Hepatocyte (in vitro differentiated cells): ENCODE results near the gene EEF1A2. TPM values are rescaled to one million over a fixed set of nuclear protein-coding genes. Genes with fewer than 3 reads are reported as not detected.

Experiments
- DNase-seq: peaks from one replicate; pipeline ENCODE4 v3.0.0-alpha.2; 2016; ENCODE audit warnings: low spot score
- H2AFZ ChIP-seq: fragments of 200-600 bp; sonication (generic); 2 replicates; pipeline ENCODE4 v1.6.0; 2016; ENCODE audit warnings: antibody characterized with exemption, mild to moderate bottlenecking
- H3K27ac ChIP-seq: fragments of 200-600 bp; sonication (generic); 2 replicates; pipeline ENCODE4 v1.5.1; 2016; ENCODE audit warnings: mild to moderate bottlenecking
- H3K27me3 ChIP-seq: fragments of 200-600 bp; sonication (generic); 2 replicates; pipeline ENCODE4 v1.6.1; 2016
- H3K36me3 ChIP-seq: fragments of 200-600 bp; sonication (generic); replicated peaks from 2 replicates; pipeline ENCODE4 v1.5.1; 2016; ENCODE audit warnings: low read depth; ENCODE audit not compliant: insufficient read depth
- H3K4me1 ChIP-seq: fragments of 200-600 bp; sonication (generic); 2 replicates; pipeline ENCODE4 v1.5.1; 2016; ENCODE audit warnings: mild to moderate bottlenecking, moderate library complexity; ENCODE audit not compliant: insufficient read depth
- H3K4me2 ChIP-seq: fragments of 200-600 bp; sonication (generic); 2 replicates; pipeline ENCODE4 v1.6.0; 2016
- H3K4me3 ChIP-seq: fragments of 200-600 bp; sonication (generic); 2 replicates; pipeline ENCODE4 v1.5.1; 2016; ENCODE audit warnings: mild to moderate bottlenecking
- H3K79me2 ChIP-seq: fragments of 200-600 bp; sonication (generic); 2 replicates; pipeline ENCODE4 v1.6.0; 2017; ENCODE audit warnings: mild to moderate bottlenecking
- H3K9me2 ChIP-seq: fragments of 200-600 bp; sonication (generic); replicated peaks from 2 replicates; pipeline ENCODE4 v1.6.0; 2017; ENCODE audit warnings: mild to moderate bottlenecking; ENCODE audit not compliant: insufficient read depth
- H3K9me3 ChIP-seq: fragments of 200-600 bp; sonication (generic); 2 replicates; pipeline ENCODE4 v1.5.1; 2016; ENCODE audit warnings: low read depth, mild to moderate bottlenecking
- H4K20me1 ChIP-seq: fragments of 200-600 bp; sonication (generic); 2 replicates; pipeline ENCODE4 v1.6.0; 2016; ENCODE audit warnings: mild to moderate bottlenecking; ENCODE audit not compliant: insufficient read depth, poor library complexity, severe bottlenecking
- EZH2 ChIP-seq: fragments of 200-600 bp; sonication (generic); IDR thresholded peaks from 2 replicates; pipeline ENCODE4 v1.6.1; 2016; ENCODE audit warnings: antibody characterized with exemption, mild to moderate bottlenecking, borderline replicate concordance
- EZH2phosphoT487 ChIP-seq: fragments of 200-600 bp; sonication (generic); IDR thresholded peaks from one replicate; pipeline ENCODE4 v1.6.1; 2018; ENCODE audit warnings: antibody characterized with exemption, mild to moderate bottlenecking, low read depth, moderate library complexity; ENCODE audit not compliant: unreplicated experiment, severe bottlenecking
- WGBS: methylation state at CpG from one replicate; pipeline ENCODE4 v1.1.6; 2016; ENCODE audit warnings: low lambda C conversion rate; ENCODE audit errors: missing lambda C conversion rate; 5-methylcytosine and 5-hydroxymethylcytosine counted together
- polyA plus RNA-seq: library from polyadenylated mRNA; unstranded; fragments of >200 nt; fragmentation: Nextera tagmentation; extraction: Ambion mirVana; gene quantifications from 2 replicates; pipeline ENCODE4 v1.2.1, GENCODE V29; 2016
- total RNA-seq: library from RNA; depleted of rRNA; stranded (reverse); fragments of >200 nt; gene quantifications from 2 replicates; pipeline ENCODE4 v1.2.3, GENCODE V29; 2014
- TF ChIP-seq, protein P1 (sequence below): fragments of 200-600 bp; sonication (generic); IDR thresholded peaks from 2 replicates; pipeline ENCODE4 v1.5.1; 2016; ENCODE audit warnings: antibody characterized with exemption, mild to moderate bottlenecking; ENCODE audit not compliant: poor library complexity

Gene EEF1A2
- total RNA-seq: 18.5 and 23.5 TPM in 2 replicates
- 12.0 and 14.8 TPM in 2 replicates for polyA plus RNA-seq

DNA sequence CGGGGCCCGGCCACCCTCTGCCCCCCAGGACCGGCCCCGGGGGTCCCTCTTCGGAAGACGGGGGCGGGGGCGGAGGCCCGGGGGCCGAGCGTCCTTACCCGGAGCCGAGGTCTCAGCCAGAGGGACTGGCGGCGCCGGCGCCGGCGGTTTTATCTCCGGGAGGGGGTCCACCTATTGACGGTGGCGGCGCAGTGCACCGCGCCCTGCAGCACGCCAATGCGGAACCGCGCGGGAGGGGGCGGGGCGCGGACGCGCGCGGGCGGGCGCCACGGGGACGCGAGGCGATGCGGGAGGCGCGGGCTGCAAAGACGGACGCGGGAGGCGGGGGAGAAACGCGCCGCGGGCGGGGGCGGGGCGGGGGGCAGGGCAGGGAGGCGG lies at the start of gene EEF1A2:
TSS of gene EEF1A2 (minus strand) at position 124 of the 378 bp plus-strand sequence. CDS start 1,320 bp downstream, outside the sequence.
- peak within 1 kb of the TSS; percentile 90 for H3K4me2 ChIP-seq
- WGBS: 2% methylated on average over 12 of the region's 58 CpGs
- peaks cover 8% of the 10 kb centered on the region for H3K4me1 ChIP-seq
- H4K20me1 ChIP-seq: no peaks in the 10 kb centered on the region
- peaks cover 26% of the 10 kb centered on the region for H3K27me3 ChIP-seq
- H3K9me2 ChIP-seq: no peaks in the 10 kb centered on the region
- H3K27ac ChIP-seq: no peak within 1 kb of the TSS
- no peaks in the 10 kb centered on the region for H3K79me2 ChIP-seq
- no peak within 1 kb of the TSS for H3K4me3 ChIP-seq
- TF ChIP-seq, protein P1, sequence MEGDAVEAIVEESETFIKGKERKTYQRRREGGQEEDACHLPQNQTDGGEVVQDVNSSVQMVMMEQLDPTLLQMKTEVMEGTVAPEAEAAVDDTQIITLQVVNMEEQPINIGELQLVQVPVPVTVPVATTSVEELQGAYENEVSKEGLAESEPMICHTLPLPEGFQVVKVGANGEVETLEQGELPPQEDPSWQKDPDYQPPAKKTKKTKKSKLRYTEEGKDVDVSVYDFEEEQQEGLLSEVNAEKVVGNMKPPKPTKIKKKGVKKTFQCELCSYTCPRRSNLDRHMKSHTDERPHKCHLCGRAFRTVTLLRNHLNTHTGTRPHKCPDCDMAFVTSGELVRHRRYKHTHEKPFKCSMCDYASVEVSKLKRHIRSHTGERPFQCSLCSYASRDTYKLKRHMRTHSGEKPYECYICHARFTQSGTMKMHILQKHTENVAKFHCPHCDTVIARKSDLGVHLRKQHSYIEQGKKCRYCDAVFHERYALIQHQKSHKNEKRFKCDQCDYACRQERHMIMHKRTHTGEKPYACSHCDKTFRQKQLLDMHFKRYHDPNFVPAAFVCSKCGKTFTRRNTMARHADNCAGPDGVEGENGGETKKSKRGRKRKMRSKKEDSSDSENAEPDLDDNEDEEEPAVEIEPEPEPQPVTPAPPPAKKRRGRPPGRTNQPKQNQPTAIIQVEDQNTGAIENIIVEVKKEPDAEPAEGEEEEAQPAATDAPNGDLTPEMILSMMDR: peak; percentile 14
- TF ChIP-seq EZH2phosphoT487: no peak
- TF ChIP-seq EZH2: no peak
- H3K9me3 ChIP-seq: no peaks in the 10 kb centered on the region
- H2AFZ ChIP-seq: no peak within 1 kb of the TSS
- peak; percentile 78 for DNase-seq
- no peaks in the 10 kb centered on the region for H3K36me3 ChIP-seq

DNA sequence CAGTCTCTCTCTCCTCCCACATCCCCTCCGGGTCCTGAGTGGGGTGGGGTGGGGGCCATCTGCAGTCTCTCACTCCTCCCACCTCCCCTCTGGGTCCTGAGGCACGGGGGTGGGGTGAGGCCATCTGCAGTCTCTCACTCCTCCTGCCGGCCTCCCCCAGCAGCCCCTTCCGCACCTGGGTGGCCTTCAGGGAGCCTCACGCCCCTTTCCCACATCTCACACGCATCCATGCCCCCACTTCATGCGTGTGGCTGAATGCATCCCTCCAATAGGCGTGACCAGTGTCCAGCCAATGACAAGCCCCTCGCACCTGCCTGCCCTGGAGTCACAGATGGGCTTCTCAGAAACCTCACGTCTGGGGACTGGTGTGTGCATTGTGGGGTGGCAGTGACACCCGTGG lies 49.7 kb upstream of the EEF1A2 start:
- Histone ChIP-seq H3K36me3 (no peaks in the 10 kb centered on the region), H3K4me3 (no peak overlapping the region), H3K9me3 (no peaks in the 10 kb centered on the region), H4K20me1 (no peaks in the 10 kb centered on the region), H3K27me3 (no peaks in the 10 kb centered on the region), H3K9me2 (no peaks in the 10 kb centered on the region), H2AFZ (no peak overlapping the region), H3K27ac (no peak overlapping the region), H3K4me1 (no peaks in the 10 kb centered on the region), H3K79me2 (no peaks in the 10 kb centered on the region), H3K4me2 (no peak overlapping the region)
- 69% methylated on average over 10 of the region's 11 CpGs for WGBS
- no peak for DNase-seq
- TF ChIP-seq EZH2 (no peak), EZH2phosphoT487 (no peak)
- TF ChIP-seq, protein P1: no peak

DNA sequence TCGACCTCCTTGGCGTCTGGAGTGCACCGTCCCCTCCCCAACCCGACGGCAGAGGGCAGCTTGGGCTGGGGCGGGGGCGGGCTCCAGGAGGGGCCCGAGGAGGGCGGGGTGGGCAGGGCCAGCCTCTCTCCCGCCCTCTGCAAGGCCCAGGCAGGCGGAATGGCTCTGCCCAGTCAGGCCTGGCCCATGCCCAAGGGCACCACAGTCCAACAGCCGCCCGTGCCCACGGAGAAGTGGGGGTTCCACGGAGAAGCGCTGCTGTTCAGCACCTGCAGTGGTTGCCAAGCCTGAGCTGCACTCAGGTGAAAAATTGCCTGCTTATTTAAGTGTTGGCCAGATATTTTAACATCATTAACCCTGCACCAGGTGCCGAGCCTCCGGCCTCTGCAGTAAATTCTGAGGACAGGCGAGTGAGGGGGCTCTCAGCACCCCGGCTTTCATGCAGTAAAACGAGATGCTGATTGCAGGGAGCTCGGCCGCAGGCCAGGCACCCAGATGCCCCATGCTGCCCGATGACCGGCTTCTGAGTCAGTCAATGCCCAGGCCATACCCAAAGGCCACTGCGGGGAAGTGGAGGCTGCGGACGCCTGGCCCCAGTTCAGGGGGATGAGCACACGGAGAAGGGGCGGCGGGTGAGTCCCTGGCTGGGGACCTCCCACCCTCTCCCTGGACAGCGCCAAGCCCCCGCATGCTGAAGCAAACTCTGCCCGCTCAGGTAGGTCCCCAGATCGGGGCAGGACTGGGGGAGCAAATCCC lies 49.0 kb upstream of the EEF1A2 start, which contains the start of gene SRMS:
TSS of gene SRMS (minus strand) at position 25 of the 756 bp plus-strand sequence. CDS start 286 bp downstream, outside the sequence.
- Histone ChIP-seq H3K4me2 (no peak within 1 kb of the TSS), H3K4me3 (no peak within 1 kb of the TSS), H2AFZ (no peak within 1 kb of the TSS), H3K4me1 (no peaks in the 10 kb centered on the region), H3K27me3 (no peaks in the 10 kb centered on the region), H3K36me3 (no peaks in the 10 kb centered on the region), H3K9me2 (no peaks in the 10 kb centered on the region), H4K20me1 (no peaks in the 10 kb centered on the region), H3K79me2 (no peaks in the 10 kb centered on the region), H3K9me3 (no peaks in the 10 kb centered on the region), H3K27ac (no peak within 1 kb of the TSS)
- 84% methylated on average over 27 of the region's 35 CpGs for WGBS
- no peak for TF ChIP-seq EZH2
- no peak for DNase-seq

DNA sequence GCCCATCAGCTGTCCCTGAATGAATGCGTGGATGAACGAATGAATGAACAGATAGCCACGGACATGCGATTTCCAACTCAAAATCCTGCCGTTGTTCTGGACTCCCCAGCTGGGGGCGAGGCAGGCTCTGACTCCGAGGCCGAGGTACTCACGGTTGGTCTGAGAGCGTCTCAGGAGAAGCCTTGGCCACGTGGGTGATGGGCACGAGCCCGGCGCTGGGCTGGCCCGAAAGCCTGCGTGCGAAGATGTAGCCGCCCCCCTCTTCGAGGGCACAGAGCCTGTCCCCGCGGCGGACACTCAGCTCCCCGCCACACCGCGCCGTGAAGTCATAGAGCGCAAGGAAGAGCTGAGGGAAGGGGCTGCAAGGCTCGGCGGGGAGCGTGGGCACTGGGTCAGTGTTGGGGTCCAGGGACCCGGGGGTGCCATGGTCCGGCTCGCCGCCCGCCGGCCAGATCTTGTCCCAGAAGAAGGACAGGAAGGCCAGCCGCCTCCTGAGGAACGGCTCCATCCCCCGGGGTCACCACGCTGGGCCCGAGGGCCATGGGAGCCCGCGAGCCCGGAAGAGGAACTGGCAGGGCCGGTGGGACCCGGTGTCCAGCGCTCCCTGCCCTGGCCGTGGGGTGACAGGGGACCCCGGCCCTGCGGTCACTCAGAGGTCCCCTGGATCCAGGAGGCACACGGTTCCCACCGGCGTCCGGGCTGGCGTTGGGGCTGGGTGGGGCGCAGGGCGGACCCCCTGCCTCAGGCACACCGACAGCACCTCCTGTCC lies 48.3 kb upstream of the EEF1A2 start:
- Histone ChIP-seq H3K9me2 (no peaks in the 10 kb centered on the region), H3K4me2 (no peak overlapping the region), H3K4me1 (no peaks in the 10 kb centered on the region), H3K27ac (no peak overlapping the region), H3K27me3 (no peaks in the 10 kb centered on the region), H3K9me3 (no peaks in the 10 kb centered on the region), H4K20me1 (no peaks in the 10 kb centered on the region), H3K4me3 (no peak overlapping the region), H3K79me2 (no peaks in the 10 kb centered on the region), H3K36me3 (no peaks in the 10 kb centered on the region), H2AFZ (no peak overlapping the region)
- no peak for DNase-seq
- TF ChIP-seq, protein P1: no peak
- TF ChIP-seq EZH2phosphoT487 (no peak), EZH2 (no peak)
- WGBS: 82% methylated on average over 33 of the region's 58 CpGs
